ENCODE measurements around the gene NUDT15.
"Not testable (repeated sequence)": the region's sequence is repeated elsewhere in the genome, so short reads cannot be mapped to it uniquely, and the experiment has no call there.

GRCh38 chr13:48001999-48002398 is 35.5 kb upstream of the NUDT15 start:
- TF ChIP-seq POLR2A (IDR thresholded peaks at IDR 0.05; ENCODE audit: low read depth); CTCF (IDR thresholded peaks at IDR 0.05); POLR2AphosphoS5 (IDR thresholded peaks at IDR 0.05); EP300 (IDR thresholded peaks at IDR 0.05): not testable (repeated sequence)

Measured in esophagus muscularis mucosa (tissue), 4 donors.